GM03348 (cell line): ENCODE results near the gene SPACA4.

Experiments used
- DNase-seq: peaks from one replicate; pipeline ENCODE4 v3.0.0; 2012; ENCODE audit warnings: low spot score

SPACA4 gene

DNA sequence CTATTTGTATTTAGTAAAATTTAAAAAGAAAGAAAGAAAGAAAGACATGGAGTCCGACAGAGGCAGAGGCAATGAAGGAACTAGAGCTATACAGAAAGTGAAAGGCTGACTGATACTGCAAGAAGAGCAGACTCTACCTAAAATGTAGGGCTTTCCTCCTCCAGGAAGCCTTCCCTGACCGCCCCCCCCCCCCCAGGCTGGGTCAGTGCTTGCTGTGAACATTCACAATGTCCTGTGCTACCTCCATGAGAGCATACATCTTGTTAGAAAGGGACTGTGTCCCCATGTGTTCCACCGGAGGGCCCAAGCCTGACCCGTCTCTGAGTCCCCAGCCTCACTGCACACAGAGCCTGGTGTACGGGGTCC, 45.1 kb downstream of the SPACA4 start:
- no peak for DNase-seq

DNA sequence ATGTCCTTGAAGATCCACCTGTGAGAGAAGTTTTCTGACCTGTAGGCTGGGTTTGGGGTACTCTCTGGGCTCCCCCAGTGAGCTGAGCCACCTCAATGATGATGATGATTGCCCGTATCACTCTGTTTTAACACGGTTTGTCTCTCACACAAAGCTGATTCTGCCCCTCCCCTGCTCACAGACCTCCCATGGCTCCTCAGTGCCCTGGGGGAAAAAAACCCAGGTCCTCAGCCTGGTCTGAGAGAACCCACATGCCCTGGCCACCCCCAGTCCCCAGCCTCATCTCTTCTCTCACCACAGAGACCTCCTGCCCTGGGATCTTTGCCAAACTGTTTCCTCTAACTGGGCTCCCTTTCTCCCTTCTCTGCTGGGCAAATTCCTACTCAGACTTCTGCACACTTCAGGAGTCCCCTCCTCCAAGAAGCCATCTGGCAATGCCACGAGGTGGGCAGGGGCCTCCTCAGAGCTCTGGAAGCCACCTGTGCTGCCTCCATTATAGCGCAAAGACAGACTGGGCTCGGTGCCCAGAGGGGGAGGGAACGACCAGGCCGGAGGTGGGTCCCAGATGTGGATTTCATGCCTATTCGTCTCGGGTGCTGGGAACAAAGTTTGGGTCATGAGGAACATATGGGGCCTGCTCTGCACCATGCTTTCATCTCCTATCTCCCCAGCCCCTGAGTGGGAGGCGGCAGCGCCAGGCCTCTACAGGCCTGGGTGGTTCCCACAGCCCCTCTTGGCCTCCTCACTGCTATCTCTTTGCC, 47.9 kb downstream of the SPACA4 start:
- DNase-seq: no peak

DNA sequence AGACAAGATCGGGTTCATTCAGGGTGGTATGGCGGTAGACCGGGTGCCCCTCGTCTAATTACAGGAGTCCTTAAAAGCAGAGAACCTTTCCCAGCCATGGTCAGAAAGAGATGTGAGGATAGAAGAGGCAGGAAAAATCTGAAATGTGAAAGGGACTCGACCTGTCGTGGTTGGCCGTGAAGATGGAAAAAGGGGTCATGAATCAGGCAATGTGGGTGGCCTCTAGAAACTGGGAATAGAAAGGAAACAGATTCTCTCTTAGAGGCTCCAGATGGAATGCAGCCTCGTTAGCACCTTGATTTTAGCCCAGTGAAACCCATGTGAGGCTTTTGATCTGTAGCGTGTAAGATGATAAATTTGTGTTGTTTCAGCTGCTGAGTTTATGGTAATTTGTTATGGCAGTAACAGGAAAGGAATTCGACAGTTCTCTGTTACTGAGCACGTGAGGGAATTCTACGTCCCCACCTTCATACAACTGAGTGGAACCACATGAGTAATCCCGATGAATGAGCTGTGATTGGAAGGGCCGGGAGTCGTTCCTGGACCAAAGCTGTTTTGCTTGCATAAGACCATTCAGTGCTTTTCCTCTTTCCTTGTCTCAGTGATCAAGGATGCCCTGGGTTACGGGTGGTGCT, 50.4 kb downstream of the SPACA4 start:
- DNase-seq: peak; percentile 79
